GM13977 (cell line): ENCODE data around the gene FAM222B.

Experiments
- DNase-seq: peaks from one replicate; pipeline ENCODE4 v3.0.0; 2012; ENCODE audit warnings: low spot score
- CTCF ChIP-seq: IDR thresholded peaks from 2 replicates; pipeline ENCODE4 v1.5.1; 2012; ENCODE audit warnings: mild to moderate bottlenecking, control low read depth; ENCODE audit not compliant: insufficient read depth; ENCODE audit errors: extremely low read depth, missing control alignments
- in situ Hi-C: fragments of 300-500 bp; cut with MboI; formaldehyde crosslinking; loops from one replicate; pipeline ENCODE4 v1.12.0; 2022; ENCODE audit warnings: low sequenced_read_pairs, low pct_unique_long_range_greater_than_20kb, mixed read lengths, inconsistent platforms; ENCODE audit not compliant: unreplicated experiment

Gene FAM222B

GRCh38 chr17:28735242-28735722, 107.3 kb downstream of the FAM222B start:
- TF ChIP-seq CTCF = no peak
- DNase-seq = no peak
- in situ Hi-C loops = no loop called here

GRCh38 chr17:28734712-28735241, 107.8 kb downstream of the FAM222B start:
- in situ Hi-C loops = no loop called here
- no peak for TF ChIP-seq CTCF
- DNase-seq = no peak

GRCh38 chr17:28733346-28733745, 109.2 kb downstream of the FAM222B start:
- DNase-seq = no peak
- TF ChIP-seq CTCF = no peak
- in situ Hi-C loops = no loop called here

DNA sequence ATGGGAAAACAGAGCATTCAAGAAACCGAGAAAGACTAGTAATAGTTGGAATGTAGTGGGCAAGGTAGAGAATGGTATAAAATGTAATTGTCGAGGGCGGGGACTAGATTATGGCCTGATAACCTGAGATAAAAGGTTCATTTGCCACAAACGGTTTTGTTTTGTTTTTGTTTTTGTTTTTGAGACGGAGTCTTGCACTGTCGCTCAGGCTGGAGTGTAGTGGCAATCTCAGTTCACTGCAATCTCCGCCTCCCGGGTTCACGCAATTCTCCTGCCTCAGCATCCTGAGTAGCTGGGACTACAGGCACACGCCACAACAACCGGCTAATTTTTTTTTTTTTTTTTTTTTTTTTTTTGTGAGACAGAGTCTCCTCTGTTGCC, 112.7 kb downstream of the FAM222B start:
- no peak for DNase-seq
- in situ Hi-C loops = no loop called here
- TF ChIP-seq CTCF = no peak

DNA sequence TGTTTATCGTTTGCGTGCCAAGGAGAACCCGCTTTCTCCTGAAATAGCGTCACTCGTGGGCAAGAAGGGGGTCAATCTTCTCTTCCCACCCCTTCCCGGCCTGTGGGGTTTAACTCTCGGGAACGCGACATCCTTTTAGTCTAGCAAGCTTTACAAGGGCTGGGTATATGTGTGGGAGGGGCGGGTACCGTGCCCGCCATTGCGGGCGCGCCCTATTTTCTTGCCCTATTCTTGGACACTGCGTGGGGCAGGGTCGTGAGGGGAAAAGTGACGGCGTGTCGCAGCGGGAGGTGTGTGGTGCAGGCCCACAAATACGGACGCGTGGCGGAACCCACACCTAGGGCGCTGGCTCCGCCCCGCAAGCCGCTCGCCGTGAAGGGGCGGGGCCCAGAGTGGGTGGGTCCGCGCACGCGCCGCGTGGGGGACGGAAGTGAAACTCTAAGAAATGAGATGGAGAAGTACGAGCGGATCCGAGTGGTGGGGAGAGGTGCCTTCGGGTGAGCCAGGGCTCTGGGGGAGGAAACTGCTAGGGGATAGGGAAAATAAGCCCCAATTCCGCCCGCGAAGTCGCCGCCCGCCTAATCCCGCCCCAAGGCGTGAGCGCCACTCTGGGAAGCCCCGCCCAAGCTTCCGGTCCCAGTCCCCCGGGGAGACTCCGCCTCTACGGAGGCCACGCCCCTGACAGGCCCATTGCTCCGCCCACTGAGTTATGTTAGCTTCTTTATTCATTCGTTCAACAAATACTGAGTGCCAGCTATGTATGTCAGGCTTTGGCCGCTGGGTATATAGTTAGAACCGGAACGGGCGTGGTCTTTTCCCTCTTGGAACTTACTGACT, 114.0 kb downstream of the FAM222B start, which contains the start of gene NEK8:
Gene NEK8 (plus strand): TSS at position 425 of the 837 bp plus-strand sequence. CDS start 26 bp downstream, at position 451.
- no peak for TF ChIP-seq CTCF
- in situ Hi-C loops = no loop called here

DNA sequence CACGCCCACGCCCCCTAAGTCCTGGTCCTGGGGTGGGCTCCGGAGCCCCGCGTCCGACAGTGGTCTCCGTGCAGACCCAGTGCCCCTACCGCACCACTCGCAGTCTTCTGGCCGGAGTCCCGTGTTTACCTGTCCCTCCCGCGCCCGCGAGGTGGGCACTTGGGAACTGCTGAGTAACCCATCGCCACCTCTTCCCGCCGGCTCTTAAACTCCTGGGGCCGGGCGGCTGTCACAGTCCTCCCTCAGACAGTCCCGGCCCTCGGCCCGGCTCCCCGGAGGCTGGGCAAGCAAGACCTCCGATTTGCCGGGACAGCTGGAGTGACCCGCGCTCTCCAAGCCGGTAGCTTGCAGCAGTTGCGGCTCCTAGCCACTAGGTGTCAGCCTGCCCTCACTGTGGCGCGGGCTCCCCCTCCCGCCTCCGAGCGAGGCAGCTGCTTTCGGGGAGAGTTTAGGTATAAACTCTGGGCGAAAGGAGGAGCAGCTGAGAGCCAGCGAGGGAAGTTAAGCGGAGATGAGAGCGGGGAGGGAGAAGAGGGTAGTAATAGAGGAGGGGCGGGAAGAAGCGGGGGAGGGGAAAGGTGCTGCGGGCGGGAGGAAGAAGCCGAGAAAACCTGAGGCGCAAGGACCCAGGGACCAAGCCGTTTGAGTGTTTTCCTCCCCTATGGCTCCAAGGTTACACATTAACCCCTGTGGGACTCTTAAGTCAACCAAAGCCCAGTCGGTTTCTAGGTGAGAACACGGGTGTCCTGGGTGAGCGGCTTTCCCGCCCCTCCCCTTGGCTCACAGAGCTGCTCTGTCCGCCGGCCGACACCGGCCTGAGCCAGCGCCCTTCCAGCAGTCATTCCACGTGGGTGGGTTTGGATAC, 115.7 kb downstream of the FAM222B start:
- TF ChIP-seq CTCF = peak; percentile 99
- in situ Hi-C loops = no loop called here

More for the DNA sequence above, 114.0 kb downstream of the FAM222B start, which contains the start of gene NEK8:
- peak; percentile 90 for DNase-seq

More for the DNA sequence above, 115.7 kb downstream of the FAM222B start:
- DNase-seq = peak; percentile 91
